D721Med (cell line): Measurements from ENCODE around the gene OPTN.

Source experiments
- DNase-seq: peaks from one replicate; pipeline ENCODE4 v3.0.0; 2011; ENCODE audit warnings: low spot score; ENCODE audit not compliant: insufficient read length
- FAIRE-seq: peaks from 2 replicates; lab custom pipeline; 2011; peaks lifted over from hg19 to GRCh38; lab: Jason Lieb, UNC
- CTCF ChIP-seq: IDR thresholded peaks from 2 replicates; pipeline ENCODE4 v1.5.1; 2012; ENCODE audit warnings: mild to moderate bottlenecking, control low read depth; ENCODE audit not compliant: insufficient read depth; ENCODE audit errors: missing control alignments

OPTN gene

GRCh38 chr10:13106387-13107045 lies 6.6 kb downstream of the OPTN start:
- DNase-seq, result no peak
- FAIRE-seq, result no peak
- no peak for TF ChIP-seq CTCF

- FAIRE-seq (no peak), DNase-seq (no peak)
- TF ChIP-seq CTCF, result no peak
These were observed 10.9 kb downstream of the OPTN start for GRCh38 chr10:13110908-13111307.

- FAIRE-seq, result no peak
- TF ChIP-seq CTCF, result no peak
These were observed 13.6 kb downstream of the OPTN start for GRCh38 chr10:13113544-13113943.

GRCh38 chr10:13115832-13116803 lies 16.2 kb downstream of the OPTN start:
- FAIRE-seq (no peak), DNase-seq (no peak)
- no peak for TF ChIP-seq CTCF

More at GRCh38 chr10:13113544-13113943, 13.6 kb downstream of the OPTN start:
- DNase-seq, result no peak

- FAIRE-seq (no peak), DNase-seq (no peak)
- TF ChIP-seq CTCF, result no peak
These were observed 18.1 kb downstream of the OPTN start for GRCh38 chr10:13117841-13118783.

- no peak for TF ChIP-seq CTCF
- DNase-seq (no peak), FAIRE-seq (no peak)
These were observed 18.9 kb downstream of the OPTN start for GRCh38 chr10:13118784-13119410.
